Measurements from ENCODE around the gene MAD1L1. TPM values are rescaled to one million over a fixed set of nuclear protein-coding genes. Genes with fewer than 3 reads are reported as not detected.

MAD1L1 gene
- total and polyA plus RNA-seq, 11 donors: 11.1 to 29.7 (median 20.9) TPM

DNA sequence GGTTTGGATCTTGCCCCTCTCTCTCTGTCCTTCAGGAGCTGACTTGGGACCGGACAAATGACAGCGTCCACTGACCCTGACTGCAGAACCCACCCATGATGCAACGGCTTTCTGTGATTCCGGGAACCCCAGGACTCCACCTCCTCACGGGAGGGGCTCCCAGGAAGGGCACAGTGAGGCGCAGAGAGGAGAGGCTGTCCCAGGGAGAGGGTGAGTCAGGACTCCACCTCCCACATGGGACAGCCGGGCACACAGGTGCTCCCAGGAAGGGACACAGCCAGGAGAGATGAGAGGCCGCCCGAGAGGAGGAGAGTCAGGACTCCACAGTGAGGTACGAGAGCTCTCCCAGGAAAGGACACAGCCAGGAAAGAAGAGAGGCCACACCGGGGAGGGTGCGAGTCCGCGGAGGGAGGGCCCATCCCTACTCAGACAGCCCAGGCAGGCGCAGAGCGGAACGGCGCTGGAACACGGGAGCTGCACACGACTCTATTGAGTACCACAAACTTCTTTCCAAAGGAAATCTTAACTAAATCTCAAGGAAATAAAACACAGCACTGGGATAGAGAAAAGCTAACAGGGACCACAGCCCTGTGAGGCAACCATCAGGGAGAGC is 162.5 kb downstream of the MAD1L1 start:
- no peak overlapping the region for H3K27ac ChIP-seq
- peaks cover 0 to 8% (median 0%) of the 10 kb centered on the region in 12 donors for H3K4me1 ChIP-seq
- ATAC-seq (no peak), DNase-seq (no peak)
- TF ChIP-seq, protein P1, sequence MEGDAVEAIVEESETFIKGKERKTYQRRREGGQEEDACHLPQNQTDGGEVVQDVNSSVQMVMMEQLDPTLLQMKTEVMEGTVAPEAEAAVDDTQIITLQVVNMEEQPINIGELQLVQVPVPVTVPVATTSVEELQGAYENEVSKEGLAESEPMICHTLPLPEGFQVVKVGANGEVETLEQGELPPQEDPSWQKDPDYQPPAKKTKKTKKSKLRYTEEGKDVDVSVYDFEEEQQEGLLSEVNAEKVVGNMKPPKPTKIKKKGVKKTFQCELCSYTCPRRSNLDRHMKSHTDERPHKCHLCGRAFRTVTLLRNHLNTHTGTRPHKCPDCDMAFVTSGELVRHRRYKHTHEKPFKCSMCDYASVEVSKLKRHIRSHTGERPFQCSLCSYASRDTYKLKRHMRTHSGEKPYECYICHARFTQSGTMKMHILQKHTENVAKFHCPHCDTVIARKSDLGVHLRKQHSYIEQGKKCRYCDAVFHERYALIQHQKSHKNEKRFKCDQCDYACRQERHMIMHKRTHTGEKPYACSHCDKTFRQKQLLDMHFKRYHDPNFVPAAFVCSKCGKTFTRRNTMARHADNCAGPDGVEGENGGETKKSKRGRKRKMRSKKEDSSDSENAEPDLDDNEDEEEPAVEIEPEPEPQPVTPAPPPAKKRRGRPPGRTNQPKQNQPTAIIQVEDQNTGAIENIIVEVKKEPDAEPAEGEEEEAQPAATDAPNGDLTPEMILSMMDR (IDR thresholded peaks at IDR 0.05): no peak
- no peak for TF ChIP-seq POLR2A (IDR thresholded peaks at IDR 0.05)
- no peaks in the 10 kb centered on the region for H3K27me3 ChIP-seq
- intact Hi-C loops (cut with DNase I): no loop called here
- H3K4me3 ChIP-seq: no peak overlapping the region
- H3K9me3 ChIP-seq: no peaks in the 10 kb centered on the region
- H3K36me3 ChIP-seq: peaks cover 0 to 16% (median 2%) of the 10 kb centered on the region in 9 donors
- 88 to 92% (median 91%) methylated on average over 20 of the region's 20 CpGs for whole genome bisulfite sequencing, 4 donors

DNA sequence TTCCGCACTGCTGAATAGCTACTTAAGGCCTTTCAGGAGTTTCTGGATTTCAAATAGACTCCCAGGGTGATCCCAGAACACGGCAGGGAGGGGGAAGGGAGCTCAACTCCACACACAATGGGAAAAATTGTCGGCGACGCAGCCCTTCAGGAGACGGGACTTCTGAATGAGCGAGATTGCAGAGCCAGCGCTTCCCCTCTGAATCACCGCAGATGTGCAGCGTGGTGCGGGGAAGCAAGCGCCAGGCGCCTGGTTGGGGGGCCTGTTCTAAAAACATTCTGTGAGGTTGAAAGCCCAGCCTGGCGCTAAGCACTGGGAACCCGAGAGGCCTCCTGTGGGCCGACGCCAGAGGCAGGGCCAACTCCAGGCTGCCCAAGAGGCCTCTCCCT is 163.3 kb downstream of the MAD1L1 start:
- peaks cover 0 to 8% (median 0%) of the 10 kb centered on the region in 12 donors for H3K4me1 ChIP-seq
- no peaks in the 10 kb centered on the region for H3K9me3 ChIP-seq
- intact Hi-C loops (cut with DNase I): no loop called here
- H3K36me3 ChIP-seq: peaks cover 0 to 16% (median 2%) of the 10 kb centered on the region in 9 donors
- H3K27ac ChIP-seq: no peak overlapping the region
- ATAC-seq: no peak
- WGBS, 4 donors: 73 to 87% (median 79%) methylated on average over 17 of the region's 17 CpGs
- no peak for DNase-seq
- no peaks in the 10 kb centered on the region for H3K27me3 ChIP-seq
- TF ChIP-seq POLR2A (IDR thresholded peaks at IDR 0.05): no peak
- TF ChIP-seq, protein P1 (IDR thresholded peaks at IDR 0.05): no peak
- H3K4me3 ChIP-seq: no peak overlapping the region

DNA sequence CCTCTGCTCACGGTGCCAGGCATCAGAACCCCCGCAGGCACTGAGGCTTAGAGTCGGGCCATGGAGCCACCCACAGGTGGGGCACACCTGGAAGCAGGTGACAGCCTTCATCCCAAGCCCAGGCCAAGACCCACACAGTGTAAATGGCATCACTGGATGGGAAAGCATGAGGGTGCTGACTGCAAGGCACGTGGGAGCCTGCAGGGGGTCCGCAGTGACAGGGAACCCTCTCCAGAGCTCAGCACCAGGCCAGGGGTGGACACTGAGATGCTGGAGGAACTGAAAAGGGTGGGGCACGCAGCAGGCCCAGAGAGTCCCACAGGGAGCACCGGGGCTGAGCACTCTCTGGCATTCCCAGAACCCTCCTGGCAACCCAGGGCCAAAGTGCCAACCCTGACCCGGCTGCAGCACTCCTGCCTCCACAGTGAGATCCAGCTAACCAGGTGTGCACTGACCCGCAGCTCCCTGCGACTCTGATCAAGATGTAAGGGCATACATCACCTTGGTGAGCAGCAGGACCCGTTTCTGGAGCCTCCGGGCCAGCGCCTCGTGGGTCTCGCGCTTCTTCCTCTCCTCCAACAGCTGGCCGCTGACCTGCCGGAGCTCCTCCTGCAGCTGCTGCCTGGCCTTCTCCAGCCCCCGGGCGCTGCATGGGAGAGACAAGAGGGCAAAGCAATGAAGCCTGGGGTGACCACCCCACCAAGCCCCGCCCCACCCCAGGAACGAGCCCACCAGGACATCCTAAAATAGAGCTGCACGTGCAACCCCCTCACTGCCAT is 163.9 kb downstream of the MAD1L1 start:
- peaks cover 0 to 16% (median 2%) of the 10 kb centered on the region in 9 donors for H3K36me3 ChIP-seq
- H3K27me3 ChIP-seq: no peaks in the 10 kb centered on the region
- intact Hi-C loops (cut with DNase I): no loop called here
- WGBS, 4 donors: 75 to 83% (median 79%) methylated on average over 16 to 23 of the region's 23 CpGs
- TF ChIP-seq, protein P1 (IDR thresholded peaks at IDR 0.05): no peak
- no peak for TF ChIP-seq POLR2A (IDR thresholded peaks at IDR 0.05)
- ATAC-seq: no peak
- DNase-seq: no peak
- H3K4me3 ChIP-seq: no peak overlapping the region
- H3K9me3 ChIP-seq: no peaks in the 10 kb centered on the region
- peaks cover 0 to 13% (median 3%) of the 10 kb centered on the region in 12 donors for H3K4me1 ChIP-seq
- no peak overlapping the region for H3K27ac ChIP-seq

DNA sequence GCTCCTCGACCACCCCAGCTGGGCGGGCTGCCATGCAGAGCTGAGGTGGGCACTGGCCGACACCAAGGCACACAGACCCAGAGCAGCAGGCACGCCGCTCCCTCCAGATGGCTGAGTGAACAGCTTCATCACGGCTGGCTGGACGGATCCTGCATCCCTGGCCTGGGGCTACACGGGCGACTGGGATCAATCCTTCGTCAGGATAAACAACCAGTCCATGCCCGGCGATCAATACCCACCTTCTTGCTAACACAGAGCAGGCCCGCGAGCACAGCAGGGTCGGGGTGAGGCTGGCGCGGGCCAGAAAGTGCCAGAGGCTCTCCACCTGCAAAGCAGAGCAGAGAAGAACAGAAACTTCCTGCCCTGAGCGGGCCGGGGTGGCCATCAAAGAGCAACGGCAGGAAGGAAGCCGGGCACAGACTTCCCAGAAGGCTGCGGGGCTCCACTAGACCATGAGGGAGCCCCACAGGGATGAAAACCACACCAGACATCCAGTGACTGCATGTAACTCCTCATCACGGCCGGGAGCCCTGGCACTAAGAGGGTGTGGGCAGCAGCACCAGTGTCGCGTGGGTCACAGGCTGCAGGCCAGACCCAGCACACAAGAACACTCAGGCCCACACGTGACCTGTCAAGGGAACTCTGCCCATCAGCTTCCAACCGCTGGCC is 166.4 kb downstream of the MAD1L1 start:
- Histone ChIP-seq H3K27me3 (no peaks in the 10 kb centered on the region), H3K9me3 (no peaks in the 10 kb centered on the region), H3K27ac (no peak overlapping the region), H3K4me3 (no peak overlapping the region), H3K4me1 (peaks cover 0 to 22% (median 12%) of the 10 kb centered on the region in 12 donors), H3K36me3 (peaks cover 0 to 16% (median 2%) of the 10 kb centered on the region in 9 donors)
- intact Hi-C loops (cut with DNase I): no loop called here
- WGBS, 4 donors: 76 to 96% (median 92%) methylated on average over 24 to 28 of the region's 28 CpGs
- TF ChIP-seq, protein P1 (IDR thresholded peaks at IDR 0.05): no peak
- TF ChIP-seq POLR2A (IDR thresholded peaks at IDR 0.05): no peak
- no peak for DNase-seq
- ATAC-seq: no peak
